Retinal pigment epithelial cell (primary cell): ENCODE results near the gene TCF23.

Source experiments
- DNase-seq: peaks from one replicate; pipeline ENCODE4 v3.0.0-alpha.2; 2010; ENCODE audit warnings: low read depth
- H3K4me3 ChIP-seq: 2 replicates; pipeline ENCODE4 v1.5.1; 2011; ENCODE audit warnings: mild to moderate bottlenecking, low read length, control low read depth, moderate library complexity
- CTCF ChIP-seq: conservative IDR thresholded peaks from 2 replicates; pipeline ENCODE4 v1.5.1; 2011; ENCODE audit warnings: low read depth, low read length, control low read depth, inconsistent platforms

TCF23 gene

GRCh38 chr2:27125104-27125503 is 23.7 kb upstream of the TCF23 start:
- DNase-seq = no peak
- no peak for TF ChIP-seq CTCF
- H3K4me3 ChIP-seq = no peak overlapping the region

DNA sequence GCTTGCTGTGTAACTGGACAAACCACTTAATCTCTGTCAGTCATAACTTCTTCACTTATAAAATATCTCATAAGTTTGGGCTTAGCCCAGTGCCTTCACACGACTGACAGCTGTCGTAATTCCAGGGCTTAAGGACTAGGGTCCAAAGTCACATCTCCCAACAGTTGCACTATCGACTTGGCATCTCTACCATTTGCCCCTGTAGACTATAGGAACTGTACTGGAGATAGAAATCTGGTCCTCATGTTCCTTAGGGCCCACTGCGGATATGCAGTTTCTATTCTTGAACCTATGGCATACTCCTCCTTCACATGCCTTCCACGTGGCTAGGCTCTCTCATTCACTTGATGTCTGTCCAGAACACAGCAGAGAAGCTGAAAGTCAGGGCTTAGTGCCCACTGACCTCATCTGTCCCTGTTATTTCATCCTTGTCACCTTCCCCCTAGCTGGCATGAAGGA is 22.5 kb upstream of the TCF23 start:
- no peak overlapping the region for H3K4me3 ChIP-seq
- no peak for TF ChIP-seq CTCF
- no peak for DNase-seq

DNA sequence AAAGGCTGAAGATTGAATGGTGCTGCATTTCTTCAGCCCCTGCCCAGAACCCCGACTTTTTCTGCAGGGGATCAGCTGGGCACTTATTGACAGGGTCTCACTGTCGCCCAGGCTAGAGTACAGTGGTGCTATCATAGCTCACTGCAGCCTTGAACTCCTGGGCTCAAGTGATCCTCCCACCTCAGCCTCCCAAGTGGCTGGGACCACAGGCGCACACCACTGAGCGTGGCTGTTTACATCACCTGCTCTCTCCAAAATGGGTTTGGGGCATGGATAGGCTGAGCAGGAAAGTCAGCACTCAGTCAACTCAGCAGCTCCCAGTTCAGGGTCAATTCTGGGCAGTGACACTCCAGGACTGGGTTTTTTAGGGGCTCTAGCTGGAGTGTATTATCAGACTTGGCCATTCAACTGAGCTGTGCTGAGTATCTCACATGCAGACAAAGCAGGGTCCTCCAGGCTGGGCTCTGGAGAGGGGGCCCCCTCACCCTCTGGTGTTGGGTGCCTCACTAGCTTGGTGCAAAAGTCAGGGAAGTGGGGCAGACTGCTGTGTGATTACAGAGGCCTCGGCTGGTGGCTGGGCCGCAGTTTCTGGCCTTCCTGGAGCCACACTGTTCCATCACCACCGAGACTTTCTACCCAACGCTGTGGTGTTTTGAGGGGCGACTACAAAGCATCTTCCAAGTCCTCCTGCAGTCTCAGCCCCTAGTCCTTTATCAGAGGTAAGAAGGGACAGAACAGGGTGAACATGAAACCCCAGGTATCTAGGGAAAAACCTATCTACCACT is 20.7 kb upstream of the TCF23 start:
- no peak for DNase-seq
- no peak overlapping the region for H3K4me3 ChIP-seq
- no peak for TF ChIP-seq CTCF

DNA sequence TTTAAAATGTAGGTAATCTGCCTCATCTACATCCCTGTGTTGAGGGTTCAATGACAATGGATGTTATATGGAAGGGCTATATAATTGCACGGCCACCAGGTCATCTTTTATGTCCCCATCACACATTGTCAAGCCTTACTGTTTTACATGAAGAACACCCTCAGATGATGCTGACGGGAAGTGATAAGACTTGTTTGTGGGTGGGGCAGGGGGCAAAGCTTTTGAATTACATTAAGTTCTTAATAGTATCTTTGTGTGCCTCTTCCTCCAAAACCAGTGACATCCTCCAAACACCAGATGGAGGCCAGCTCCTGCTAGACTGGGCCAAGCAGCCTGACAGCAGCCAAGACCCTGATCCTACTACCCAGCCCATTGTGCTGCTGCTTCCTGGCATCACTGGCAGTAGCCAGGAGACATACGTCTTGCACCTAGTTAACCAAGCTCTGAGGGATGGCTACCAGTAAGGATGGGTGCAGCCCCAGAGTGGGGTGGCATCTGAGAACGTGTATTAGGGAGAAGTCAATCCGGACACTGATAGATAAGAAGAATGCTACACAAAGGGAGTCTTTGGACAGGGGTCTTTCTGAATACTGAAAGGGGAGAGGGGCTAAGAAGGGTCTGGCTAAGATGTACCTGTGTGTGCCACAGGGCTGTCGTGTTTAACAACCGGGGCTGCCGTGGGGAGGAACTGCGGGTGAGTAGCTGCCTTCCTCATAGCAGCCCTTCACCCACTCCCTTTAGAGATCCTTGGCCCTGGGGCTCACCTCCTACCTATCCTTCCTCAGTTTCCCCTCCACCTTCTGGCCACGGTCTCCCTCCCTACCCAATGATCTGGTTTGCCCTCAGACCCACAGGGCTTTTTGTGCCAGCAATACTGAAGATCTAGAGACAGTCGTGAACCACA is 19.9 kb upstream of the TCF23 start:
- no peak for TF ChIP-seq CTCF
- DNase-seq = no peak
- H3K4me3 ChIP-seq = no peak overlapping the region

- no peak for TF ChIP-seq CTCF
- DNase-seq = no peak
- no peak overlapping the region for H3K4me3 ChIP-seq
Measured at GRCh38 chr2:27130396-27130795, 18.4 kb upstream of the TCF23 start.

- DNase-seq = no peak
- no peak for TF ChIP-seq CTCF
- H3K4me3 ChIP-seq = no peak overlapping the region
Measured at GRCh38 chr2:27131429-27131828, 17.4 kb upstream of the TCF23 start.
